Caco-2 (cell line): ENCODE results near the gene MRM2. TPM values are rescaled to one million over a fixed set of nuclear protein-coding genes. Genes with fewer than 3 reads are reported as not detected.

Experiments used
- BruUV-seq: library from RNA; stranded (reverse); fragments of 400-500 nt; replicated peaks from 2 replicates; lab custom pipeline; 2021; lab: Mats Ljungman, UMichigan
- CTCF ChIA-PET: fragments of 300-600 bp; sonication (Branson Sonifier 250); formaldehyde crosslinking; loops from one replicate; lab custom pipeline; 2022; ENCODE audit warnings: antibody characterized with exemption; lab: Charles Lee
- POLR2A ChIA-PET: fragments of 300-600 bp; sonication (Branson Sonifier 250); formaldehyde crosslinking; loops from one replicate; lab custom pipeline; 2022; ENCODE audit warnings: antibody characterized with exemption; lab: Charles Lee
- DNase-seq, 2 experiments: peaks; one replicate each; pipeline versions ENCODE4 v3.0.0 to v3.0.0-alpha.2; 2020 to 2022
- H3K27me3 ChIP-seq: replicated peaks from 2 replicates; pipeline ENCODE4 v1.6.0; 2011; ENCODE audit warnings: low read length; ENCODE audit not compliant: control insufficient read depth, insufficient read depth
- H3K36me3 ChIP-seq: 2 replicates; pipeline ENCODE4 v1.5.1; 2011; ENCODE audit warnings: low read length; ENCODE audit not compliant: control insufficient read depth, insufficient read depth
- H3K4me1 ChIP-seq: fragments of 250-450 bp; sonication (Bioruptor Pico); 2 replicates; pipeline ENCODE4 v1.5.1; 2020; ENCODE audit warnings: mild to moderate bottlenecking
- H3K4me3 ChIP-seq: 2 replicates; pipeline ENCODE4 v1.5.1; 2011; ENCODE audit warnings: low read depth, mild to moderate bottlenecking, control low read depth, low read length
- H3K9me3 ChIP-seq: fragments of 250-450 bp; sonication (Bioruptor Pico); 2 replicates; pipeline ENCODE4 v1.5.1; 2020; ENCODE audit warnings: mild to moderate bottlenecking, moderate library complexity
- H3K27ac Mint-ChIP-seq: one replicate; pipeline ENCODE4 v1.8.0; 2022; ENCODE audit warnings: mixed read lengths; ENCODE audit not compliant: unreplicated experiment
- H3K27me3 Mint-ChIP-seq: one replicate; pipeline ENCODE4 v1.8.0; 2022; ENCODE audit warnings: mixed read lengths; ENCODE audit not compliant: insufficient read depth, unreplicated experiment
- H3K36me3 Mint-ChIP-seq: one replicate; pipeline ENCODE4 v1.8.0; 2022; ENCODE audit warnings: mild to moderate bottlenecking, mixed read lengths; ENCODE audit not compliant: insufficient read depth, unreplicated experiment
- H3K4me1 Mint-ChIP-seq: one replicate; pipeline ENCODE4 v1.8.0; 2022; ENCODE audit warnings: low read depth, mixed read lengths; ENCODE audit not compliant: unreplicated experiment
- H3K4me3 Mint-ChIP-seq: one replicate; pipeline ENCODE4 v1.8.0; 2022; ENCODE audit warnings: mild to moderate bottlenecking, moderate library complexity, mixed read lengths; ENCODE audit not compliant: unreplicated experiment
- H3K9me3 Mint-ChIP-seq: one replicate; pipeline ENCODE4 v1.8.0; 2022; ENCODE audit warnings: mixed read lengths; ENCODE audit not compliant: unreplicated experiment
- CTCF ChIP-seq, 2 experiments: fragments of 200-600 bp in 1 of 2; IDR thresholded peaks; 1 replicate in 1 of 2; 2 replicates in 1 of 2; pipeline versions ENCODE4 v1.5.1 to v1.8.0; 2011 to 2022; ENCODE audit warnings: antibody characterized with exemption in 1 of 2, control low read depth in 1 of 2, inconsistent platforms in 1 of 2, low read depth in 1 of 2, low read length in 1 of 2, mild to moderate bottlenecking in 1 of 2, moderate library complexity in 1 of 2; ENCODE audit not compliant: insufficient read depth in 1 of 2, severe bottlenecking in 1 of 2, unreplicated experiment in 1 of 2
- intact Hi-C: fragments of 100-400 bp; cut with micrococcal nuclease; formaldehyde crosslinking; loops from one replicate; pipeline ENCODE4 v1.10.0; 2022; ENCODE audit not compliant: unreplicated experiment
- total RNA-seq: library from RNA; stranded (reverse); gene quantifications from 2 replicates; pipeline ENCODE4 v1.2.3, GENCODE V29; 2022

The MRM2 gene
- total RNA-seq, 1 experiment from 2014 or later = 48.8 TPM

GRCh38 chr7:2287745-2288144, 45.7 kb upstream of the MRM2 start:
- Mint-ChIP-seq H3K4me3 (no peak overlapping the region), H3K36me3 (peaks cover 14% of the 10 kb centered on the region), H3K27me3 (no peaks in the 10 kb centered on the region), H3K9me3 (no peaks in the 10 kb centered on the region), H3K27ac (no peak overlapping the region), H3K4me1 (no peaks in the 10 kb centered on the region)
- DNase-seq = no peak
- no peaks in the 10 kb centered on the region for H3K27me3 ChIP-seq
- intact Hi-C loops = no loop called here
- BruUV-seq = no TSS peak
- H3K4me1 ChIP-seq = peaks cover 12% of the 10 kb centered on the region
- no peaks in the 10 kb centered on the region for H3K9me3 ChIP-seq
- no peak overlapping the region for H3K4me3 ChIP-seq
- POLR2A ChIA-PET = no interaction called here
- no peak for TF ChIP-seq CTCF (IDR thresholded peaks at IDR 0.05; ENCODE audit: insufficient read depth in 1 of 2, low read depth in 1 of 2, low read length in 1 of 2, severe bottlenecking in 1 of 2, unreplicated experiment in 1 of 2)
- H3K36me3 ChIP-seq = no peaks in the 10 kb centered on the region
- CTCF ChIA-PET = no interaction called here

- Histone ChIP-seq H3K4me1 (peaks cover 45% of the 10 kb centered on the region), H3K27me3 (no peaks in the 10 kb centered on the region), H3K4me3 (no peak overlapping the region), H3K9me3 (no peaks in the 10 kb centered on the region), H3K36me3 (no peaks in the 10 kb centered on the region)
- Mint-ChIP-seq H3K27me3 (no peaks in the 10 kb centered on the region), H3K27ac (peak overlapping the region; percentile 67), H3K4me3 (no peak overlapping the region), H3K36me3 (no peaks in the 10 kb centered on the region), H3K9me3 (no peaks in the 10 kb centered on the region), H3K4me1 (peaks cover 26% of the 10 kb centered on the region)
- intact Hi-C loops = no loop called here
- no peak for DNase-seq
- no TSS peak for BruUV-seq
- TF ChIP-seq CTCF (IDR thresholded peaks at IDR 0.05; ENCODE audit: insufficient read depth in 1 of 2, low read depth in 1 of 2, low read length in 1 of 2, severe bottlenecking in 1 of 2, unreplicated experiment in 1 of 2) = no peak
- ChIA-PET CTCF (no interaction called here), POLR2A (no interaction called here)
Measured at GRCh38 chr7:2283074-2283473, 41.1 kb upstream of the MRM2 start.

GRCh38 chr7:2282185-2282751, 40.3 kb upstream of the MRM2 start:
- H3K9me3 Mint-ChIP-seq = no peaks in the 10 kb centered on the region
- Histone ChIP-seq H3K4me3 (no peak overlapping the region), H3K9me3 (no peaks in the 10 kb centered on the region), H3K27me3 (no peaks in the 10 kb centered on the region), H3K36me3 (peaks cover 2% of the 10 kb centered on the region), H3K4me1 (peaks cover 45% of the 10 kb centered on the region)
- no TSS peak for BruUV-seq
- DNase-seq = peak in 1 of 2 experiments; percentile 21
- H3K27ac Mint-ChIP-seq = peak overlapping the region; percentile 67
- no peak for TF ChIP-seq CTCF (IDR thresholded peaks at IDR 0.05; ENCODE audit: insufficient read depth in 1 of 2, low read depth in 1 of 2, low read length in 1 of 2, severe bottlenecking in 1 of 2, unreplicated experiment in 1 of 2)
- H3K4me3 Mint-ChIP-seq = peak overlapping the region; percentile 17
- H3K4me1 Mint-ChIP-seq = peaks cover 26% of the 10 kb centered on the region
- intact Hi-C loops = no loop called here
- CTCF ChIA-PET = no interaction called here
- POLR2A ChIA-PET = interaction anchor here (0.5 kb wide), 1 partner anchor 121 kb away, joined by 3 read pairs; the partner anchor contains the start of gene CHST12
- no peaks in the 10 kb centered on the region for H3K27me3 Mint-ChIP-seq
- H3K36me3 Mint-ChIP-seq = no peaks in the 10 kb centered on the region
